Type B pancreatic cell (in vitro differentiated cells): ENCODE measurements around the gene FHAD1. TPM values are rescaled to one million over a fixed set of nuclear protein-coding genes. Genes with fewer than 3 reads are reported as not detected.

Source experiments
- DNase-seq: peaks from one replicate; pipeline ENCODE4 v3.0.0; 2021; ENCODE audit warnings: mixed read lengths; ENCODE audit not compliant: unreplicated experiment; ENCODE audit errors: extremely low spot score
- H3K27ac Mint-ChIP-seq: 2 replicates; pipeline ENCODE4 v1.8.0; 2021; ENCODE audit warnings: mild to moderate bottlenecking, mixed read lengths
- H3K27me3 Mint-ChIP-seq: 2 replicates; pipeline ENCODE4 v1.8.0; 2021; ENCODE audit warnings: mixed read lengths
- H3K36me3 Mint-ChIP-seq: 2 replicates; pipeline ENCODE4 v1.8.0; 2021; ENCODE audit warnings: mixed read lengths
- H3K4me1 Mint-ChIP-seq: one replicate; pipeline ENCODE4 v1.8.0; 2021; ENCODE audit warnings: mixed read lengths; ENCODE audit not compliant: unreplicated experiment
- H3K4me3 Mint-ChIP-seq: 2 replicates; pipeline ENCODE4 v1.8.0; 2021; ENCODE audit warnings: mild to moderate bottlenecking, mixed read lengths
- H3K9me3 Mint-ChIP-seq: 2 replicates; pipeline ENCODE4 v1.8.0; 2021; ENCODE audit warnings: mixed read lengths
- CTCF ChIP-seq: fragments of 200-600 bp; sonication (generic); conservative IDR thresholded peaks from 2 replicates; pipeline ENCODE4 v1.5.0; 2021; ENCODE audit warnings: antibody characterized with exemption, mild to moderate bottlenecking
- total RNA-seq: library from RNA; stranded (reverse); gene quantifications from 2 replicates; pipeline ENCODE4 v1.2.1, GENCODE V29; 2021; ENCODE audit warnings: low replicate concordance

Gene FHAD1
- total RNA-seq, 1 donor from 2014 or later: 3.8 TPM

GRCh38 chr1:15204931-15205330, 42.1 kb upstream of the FHAD1 start:
- TF ChIP-seq CTCF: no peak
- H3K9me3 Mint-ChIP-seq: no peaks in the 10 kb centered on the region
- DNase-seq: no peak
- H3K4me1 Mint-ChIP-seq: peaks cover 43% of the 10 kb centered on the region
- H3K27ac Mint-ChIP-seq: no peak overlapping the region
- no peak overlapping the region for H3K4me3 Mint-ChIP-seq
- H3K36me3 Mint-ChIP-seq: peaks cover 7% of the 10 kb centered on the region
- no peaks in the 10 kb centered on the region for H3K27me3 Mint-ChIP-seq

- H3K4me1 Mint-ChIP-seq: peaks cover 35% of the 10 kb centered on the region
- no peak for DNase-seq
- no peaks in the 10 kb centered on the region for H3K9me3 Mint-ChIP-seq
- no peak overlapping the region for H3K27ac Mint-ChIP-seq
- no peak overlapping the region for H3K4me3 Mint-ChIP-seq
- H3K27me3 Mint-ChIP-seq: no peaks in the 10 kb centered on the region
- peaks cover 7% of the 10 kb centered on the region for H3K36me3 Mint-ChIP-seq
- no peak for TF ChIP-seq CTCF
These were observed 41.3 kb upstream of the FHAD1 start for GRCh38 chr1:15205586-15206346.

GRCh38 chr1:15206418-15207030, 40.5 kb upstream of the FHAD1 start:
- DNase-seq: no peak
- Mint-ChIP-seq H3K27me3 (no peaks in the 10 kb centered on the region), H3K4me3 (peak overlapping the region; percentile 46), H3K9me3 (no peaks in the 10 kb centered on the region), H3K4me1 (peaks cover 35% of the 10 kb centered on the region), H3K36me3 (peaks cover 7% of the 10 kb centered on the region), H3K27ac (peak overlapping the region; percentile 74)
- TF ChIP-seq CTCF: no peak

- Mint-ChIP-seq H3K9me3 (no peaks in the 10 kb centered on the region), H3K27me3 (no peaks in the 10 kb centered on the region), H3K36me3 (peaks cover 7% of the 10 kb centered on the region), H3K27ac (peak overlapping the region; percentile 74), H3K4me3 (peak overlapping the region; percentile 67), H3K4me1 (peaks cover 32% of the 10 kb centered on the region)
- no peak for DNase-seq
- TF ChIP-seq CTCF: no peak
These were observed 39.8 kb upstream of the FHAD1 start for GRCh38 chr1:15207031-15207828.

GRCh38 chr1:15207829-15208429, 39.1 kb upstream of the FHAD1 start:
- Mint-ChIP-seq H3K4me3 (peak overlapping the region; percentile 14), H3K9me3 (no peaks in the 10 kb centered on the region), H3K36me3 (peaks cover 7% of the 10 kb centered on the region), H3K27me3 (no peaks in the 10 kb centered on the region), H3K27ac (peak overlapping the region; percentile 70), H3K4me1 (peaks cover 35% of the 10 kb centered on the region)
- TF ChIP-seq CTCF: no peak
- no peak for DNase-seq
